ENCODE data around the gene CEBPE.

DNA sequence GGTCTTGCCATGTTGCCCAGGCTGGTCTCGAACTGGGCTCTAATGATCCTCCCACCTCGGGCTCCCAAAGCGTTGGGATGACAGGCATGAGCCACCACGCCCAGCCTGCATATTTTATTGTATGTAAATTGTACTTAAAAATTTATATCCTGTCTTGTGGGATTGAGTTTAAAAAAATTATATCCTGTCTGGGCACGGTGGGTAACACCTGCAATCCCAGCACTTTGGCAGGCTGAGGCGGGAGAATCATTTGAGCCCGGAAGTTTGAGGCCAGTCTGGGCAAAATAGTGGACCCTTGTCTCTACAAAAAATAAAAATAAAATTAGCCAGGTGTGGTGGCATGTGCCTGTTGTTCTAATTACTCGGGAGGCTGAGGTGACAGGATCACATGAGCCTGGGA is 13.9 kb upstream of the CEBPE start:
- no peak for TF ChIP-seq CTCF (IDR thresholded peaks at IDR 0.05)
- no peak for TF ChIP-seq POLR2A (IDR thresholded peaks at IDR 0.05)
- TF ChIP-seq EP300 (IDR thresholded peaks at IDR 0.05) = no peak

Data from sigmoid colon (tissue), 4 donors.